ENCODE measurements around the gene PPP3CB. TPM values are rescaled to one million over a fixed set of nuclear protein-coding genes. Genes with fewer than 3 reads are reported as not detected.

PPP3CB gene
- total RNA-seq, 1 donor from 2014 or later: 47.0 TPM

- Histone ChIP-seq H4K20me1 (ENCODE audit: low read depth) (no peaks in the 10 kb centered on the region), H3K27ac (no peak overlapping the region), H3K9me3 (ENCODE audit: low read depth) (no peaks in the 10 kb centered on the region), H3K36me3 (peaks cover 12% of the 10 kb centered on the region), H3K4me3 (no peak overlapping the region), H3K79me2 (ENCODE audit: low read depth) (peaks cover 49% of the 10 kb centered on the region), H3K4me1 (no peaks in the 10 kb centered on the region), H3K4me2 (no peak overlapping the region), H3F3A (ENCODE audit: low read depth) (peaks cover 3% of the 10 kb centered on the region), H3K9ac (no peak overlapping the region), H3K27me3 (no peaks in the 10 kb centered on the region), H2AFZ (replicated peaks) (no peak overlapping the region)
- no peak overlapping the region for H3K27ac Mint-ChIP-seq
- no peak for DNase-seq (ENCODE audit: low spot score)
- H3K4me3 Mint-ChIP-seq: no peak overlapping the region
- no peak for TF ChIP-seq EZH2phosphoT487 (IDR thresholded peaks at IDR 0.05)
- TF ChIP-seq, protein P1, sequence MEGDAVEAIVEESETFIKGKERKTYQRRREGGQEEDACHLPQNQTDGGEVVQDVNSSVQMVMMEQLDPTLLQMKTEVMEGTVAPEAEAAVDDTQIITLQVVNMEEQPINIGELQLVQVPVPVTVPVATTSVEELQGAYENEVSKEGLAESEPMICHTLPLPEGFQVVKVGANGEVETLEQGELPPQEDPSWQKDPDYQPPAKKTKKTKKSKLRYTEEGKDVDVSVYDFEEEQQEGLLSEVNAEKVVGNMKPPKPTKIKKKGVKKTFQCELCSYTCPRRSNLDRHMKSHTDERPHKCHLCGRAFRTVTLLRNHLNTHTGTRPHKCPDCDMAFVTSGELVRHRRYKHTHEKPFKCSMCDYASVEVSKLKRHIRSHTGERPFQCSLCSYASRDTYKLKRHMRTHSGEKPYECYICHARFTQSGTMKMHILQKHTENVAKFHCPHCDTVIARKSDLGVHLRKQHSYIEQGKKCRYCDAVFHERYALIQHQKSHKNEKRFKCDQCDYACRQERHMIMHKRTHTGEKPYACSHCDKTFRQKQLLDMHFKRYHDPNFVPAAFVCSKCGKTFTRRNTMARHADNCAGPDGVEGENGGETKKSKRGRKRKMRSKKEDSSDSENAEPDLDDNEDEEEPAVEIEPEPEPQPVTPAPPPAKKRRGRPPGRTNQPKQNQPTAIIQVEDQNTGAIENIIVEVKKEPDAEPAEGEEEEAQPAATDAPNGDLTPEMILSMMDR (IDR thresholded peaks at IDR 0.05): no peak
- TF ChIP-seq EZH2 (IDR thresholded peaks at IDR 0.05): no peak
- H3K27me3 Mint-ChIP-seq (ENCODE audit: insufficient read depth, low read depth): peaks cover 4% of the 10 kb centered on the region
- H3K4me1 Mint-ChIP-seq: no peaks in the 10 kb centered on the region
- peaks cover 18% of the 10 kb centered on the region for H3K36me3 Mint-ChIP-seq
- H3K9me3 Mint-ChIP-seq: no peaks in the 10 kb centered on the region
Observed at GRCh38 chr10:73480158-73480557, 15.7 kb downstream of the PPP3CB start.

DNA sequence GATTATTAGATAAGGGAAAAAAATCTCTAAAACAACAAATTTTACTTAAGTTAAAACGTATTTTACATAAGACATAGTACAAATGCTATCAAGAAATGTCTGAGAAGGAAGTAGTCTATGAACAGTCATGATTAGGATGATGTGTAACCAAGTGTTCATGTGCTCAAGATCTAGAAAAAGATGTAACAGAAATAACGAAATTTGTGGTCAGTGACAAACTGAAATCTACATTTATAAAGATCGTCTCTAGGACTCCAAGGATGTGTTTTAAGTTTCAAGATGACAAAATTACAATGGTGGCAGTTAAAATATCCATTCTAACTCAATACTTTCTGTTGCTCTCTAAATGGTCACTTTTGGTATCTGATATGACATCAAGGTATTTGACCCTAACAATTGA lies 17.2 kb downstream of the PPP3CB start:
- Histone ChIP-seq H3K36me3 (peaks cover 20% of the 10 kb centered on the region), H2AFZ (replicated peaks) (no peak overlapping the region), H3K4me1 (no peaks in the 10 kb centered on the region), H3K4me3 (no peak overlapping the region), H3K9ac (no peak overlapping the region), H3K9me3 (ENCODE audit: low read depth) (no peaks in the 10 kb centered on the region), H3F3A (ENCODE audit: low read depth) (peaks cover 3% of the 10 kb centered on the region), H3K4me2 (no peak overlapping the region), H4K20me1 (ENCODE audit: low read depth) (no peaks in the 10 kb centered on the region), H3K79me2 (ENCODE audit: low read depth) (peaks cover 34% of the 10 kb centered on the region), H3K27me3 (no peaks in the 10 kb centered on the region), H3K27ac (no peak overlapping the region)
- DNase-seq (ENCODE audit: low spot score): no peak
- Mint-ChIP-seq H3K27ac (no peak overlapping the region), H3K4me1 (no peaks in the 10 kb centered on the region), H3K27me3 (ENCODE audit: insufficient read depth, low read depth) (no peaks in the 10 kb centered on the region), H3K36me3 (peaks cover 18% of the 10 kb centered on the region), H3K4me3 (no peak overlapping the region), H3K9me3 (no peaks in the 10 kb centered on the region)
- TF ChIP-seq, protein P1 (IDR thresholded peaks at IDR 0.05): no peak
- TF ChIP-seq EZH2phosphoT487 (IDR thresholded peaks at IDR 0.05) (no peak), EZH2 (IDR thresholded peaks at IDR 0.05) (no peak)

DNA sequence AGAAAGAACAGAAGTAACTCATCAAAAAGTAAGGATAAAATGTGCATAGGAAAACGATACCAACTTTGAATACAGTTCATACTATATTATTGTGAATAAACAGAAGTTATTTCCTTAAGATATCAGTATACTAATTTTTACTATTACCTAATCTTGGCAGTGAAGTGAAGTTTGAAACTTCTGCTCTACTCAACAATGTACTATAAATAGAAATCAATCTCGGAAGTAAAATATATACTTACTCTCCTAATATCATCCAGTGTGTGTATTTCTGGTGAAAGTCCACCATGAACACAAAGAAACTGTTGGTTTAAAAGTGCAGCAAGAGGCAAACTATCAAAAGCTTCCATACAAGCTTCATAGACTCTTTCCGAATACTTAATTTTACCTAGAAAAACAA lies 24.6 kb downstream of the PPP3CB start:
- Histone ChIP-seq H3K27me3 (no peaks in the 10 kb centered on the region), H3K27ac (no peak overlapping the region), H3F3A (ENCODE audit: low read depth) (no peaks in the 10 kb centered on the region), H3K4me2 (no peak overlapping the region), H2AFZ (replicated peaks) (no peak overlapping the region), H4K20me1 (ENCODE audit: low read depth) (no peaks in the 10 kb centered on the region), H3K9me3 (ENCODE audit: low read depth) (no peaks in the 10 kb centered on the region), H3K4me1 (no peaks in the 10 kb centered on the region), H3K79me2 (ENCODE audit: low read depth) (no peaks in the 10 kb centered on the region), H3K9ac (no peak overlapping the region), H3K4me3 (no peak overlapping the region), H3K36me3 (peaks cover 38% of the 10 kb centered on the region)
- H3K36me3 Mint-ChIP-seq: peaks cover 8% of the 10 kb centered on the region
- H3K27me3 Mint-ChIP-seq (ENCODE audit: insufficient read depth, low read depth): no peaks in the 10 kb centered on the region
- DNase-seq (ENCODE audit: low spot score): no peak
- H3K4me1 Mint-ChIP-seq: no peaks in the 10 kb centered on the region
- no peaks in the 10 kb centered on the region for H3K9me3 Mint-ChIP-seq
- no peak for TF ChIP-seq EZH2phosphoT487 (IDR thresholded peaks at IDR 0.05)
- TF ChIP-seq EZH2 (IDR thresholded peaks at IDR 0.05): no peak
- TF ChIP-seq, protein P1 (IDR thresholded peaks at IDR 0.05): no peak
- H3K27ac Mint-ChIP-seq: no peak overlapping the region
- no peak overlapping the region for H3K4me3 Mint-ChIP-seq

All from neural progenitor cell (in vitro differentiated cells).